ENCODE results near the gene AKAP13. TPM values are rescaled to one million over a fixed set of nuclear protein-coding genes. Genes with fewer than 3 reads are reported as not detected.

The AKAP13 gene
- polyA plus RNA-seq, 1 donor from 2014 or later = 152 TPM

DNA sequence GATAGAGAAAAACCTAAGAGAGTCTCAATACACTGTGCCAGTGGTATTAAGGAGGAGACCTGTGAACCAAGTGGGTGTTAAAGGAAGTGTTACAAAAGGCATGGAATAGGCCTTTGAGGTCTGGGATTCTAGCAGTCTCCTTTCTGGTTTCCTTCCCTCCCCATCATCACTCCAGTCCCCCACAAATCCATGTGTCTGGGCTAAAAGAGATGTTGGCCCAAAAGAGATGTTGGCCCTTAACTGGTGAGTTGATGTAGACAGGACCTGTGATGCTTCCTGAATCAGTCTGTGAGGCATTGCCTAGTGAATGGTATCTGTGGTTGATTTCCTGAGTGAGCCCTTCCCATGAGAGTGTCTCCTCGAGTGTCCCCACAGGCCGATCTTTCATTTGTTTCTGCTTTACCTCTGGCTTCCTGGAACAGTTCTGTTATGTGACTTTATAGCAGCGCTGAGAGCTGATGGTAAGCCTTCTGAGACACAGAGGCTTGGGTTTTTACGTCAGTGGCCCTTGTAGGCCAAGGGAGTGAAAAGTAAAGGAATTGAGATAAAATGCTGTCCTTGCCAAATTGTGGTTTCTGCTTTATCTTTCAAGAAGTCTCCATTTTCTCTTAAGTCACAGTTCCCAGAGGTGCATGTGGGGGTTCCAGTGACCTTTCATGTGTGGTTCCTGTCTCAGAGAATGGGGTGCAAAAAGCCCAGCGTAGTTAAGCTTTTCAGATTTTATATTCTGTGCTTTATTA, 326.5 kb downstream of the AKAP13 start:
- Mint-ChIP-seq H3K4me3 (peak overlapping the region; percentile 70 to 93 (median 88)), H3K4me1 (peaks cover 68 to 74% (median 74%) of the 10 kb centered on the region in 3 donors), H3K36me3 (peaks cover 5% of the 10 kb centered on the region), H3K27ac (peak overlapping the region; percentile 97 to 99 (median 98)), H3K27me3 (no peaks in the 10 kb centered on the region), H3K9me3 (no peaks in the 10 kb centered on the region)

GRCh38 chr15:85707519-85708338, 327.3 kb downstream of the AKAP13 start:
- Mint-ChIP-seq H3K27me3 (no peaks in the 10 kb centered on the region), H3K4me3 (peak overlapping the region; percentile 70 to 93 (median 88)), H3K9me3 (no peaks in the 10 kb centered on the region), H3K4me1 (peaks cover 60 to 70% (median 68%) of the 10 kb centered on the region in 3 donors), H3K36me3 (peaks cover 5% of the 10 kb centered on the region), H3K27ac (peak overlapping the region; percentile 97 to 99 (median 98))

DNA sequence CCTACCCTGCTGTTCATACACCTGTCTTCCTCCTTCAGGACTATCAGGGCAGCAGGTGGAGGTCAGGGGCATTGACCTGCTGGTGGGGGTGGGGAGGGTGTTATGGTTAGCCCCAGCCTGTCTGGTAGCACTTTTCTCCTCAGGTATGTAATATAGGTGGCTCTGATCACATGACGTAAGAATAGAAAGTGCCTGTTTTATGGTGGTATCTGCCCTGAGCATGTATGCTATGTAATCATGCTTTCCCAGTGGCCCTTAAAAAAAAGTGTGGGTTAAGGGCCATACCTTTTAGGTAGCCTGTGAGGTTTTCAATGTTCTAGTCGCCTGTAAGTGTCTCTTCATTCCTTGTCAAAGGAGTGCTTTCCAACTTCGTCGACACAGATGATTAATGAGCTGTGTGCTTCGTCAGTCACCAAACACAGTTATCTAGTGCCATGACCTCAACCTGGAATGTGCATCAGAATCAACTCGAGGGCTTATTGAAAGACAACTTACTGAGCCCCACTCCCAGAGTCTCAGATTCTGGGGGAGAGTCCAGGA, 328.1 kb downstream of the AKAP13 start:
- peaks cover 10% of the 10 kb centered on the region for H3K36me3 Mint-ChIP-seq
- no peaks in the 10 kb centered on the region for H3K9me3 Mint-ChIP-seq
- H3K4me1 Mint-ChIP-seq = peaks cover 56 to 67% (median 65%) of the 10 kb centered on the region in 3 donors
- H3K27ac Mint-ChIP-seq = peak overlapping the region; percentile 85 to 98 (median 97)
- peak overlapping the region in 3 of 4 donors; percentile 83 to 93 (median 85) for H3K4me3 Mint-ChIP-seq
- no peaks in the 10 kb centered on the region for H3K27me3 Mint-ChIP-seq

DNA sequence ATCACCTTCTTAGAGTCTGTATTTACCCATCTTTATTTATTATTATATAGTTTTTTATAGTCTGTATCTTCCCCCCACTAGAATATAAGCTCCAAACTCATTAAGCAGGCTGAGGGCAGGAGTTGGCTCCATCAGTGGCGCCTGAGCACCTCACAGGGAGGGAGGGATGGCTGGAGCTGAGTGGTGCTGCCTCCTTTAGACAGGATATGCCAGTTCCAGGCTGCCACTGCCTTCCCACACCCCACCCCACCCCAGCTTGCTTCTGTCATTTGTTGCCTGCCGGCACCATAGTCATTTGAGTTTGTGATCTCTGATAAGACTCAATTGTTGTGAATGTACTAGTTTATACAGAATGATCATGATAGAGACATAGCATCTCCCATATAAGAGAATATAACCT, 328.8 kb downstream of the AKAP13 start:
- Mint-ChIP-seq H3K27ac (peak overlapping the region in 2 of 3 donors; percentile 85 to 97), H3K27me3 (no peaks in the 10 kb centered on the region), H3K36me3 (peaks cover 10% of the 10 kb centered on the region), H3K4me3 (peak overlapping the region in 2 of 4 donors; percentile 78 to 85), H3K9me3 (no peaks in the 10 kb centered on the region), H3K4me1 (peaks cover 49 to 69% (median 59%) of the 10 kb centered on the region in 3 donors)

- Mint-ChIP-seq H3K27me3 (no peaks in the 10 kb centered on the region), H3K9me3 (no peaks in the 10 kb centered on the region), H3K4me1 (peaks cover 43 to 60% (median 49%) of the 10 kb centered on the region in 3 donors), H3K27ac (peak overlapping the region; percentile 23 to 54 (median 51)), H3K36me3 (peaks cover 10% of the 10 kb centered on the region), H3K4me3 (peak overlapping the region in 2 of 4 donors; percentile 1 to 7)
Measured at GRCh38 chr15:85710340-85710842, 330.0 kb downstream of the AKAP13 start.

- Mint-ChIP-seq H3K36me3 (peaks cover 10% of the 10 kb centered on the region), H3K27ac (peak overlapping the region; percentile 51 to 80 (median 54)), H3K4me1 (peaks cover 33 to 54% (median 43%) of the 10 kb centered on the region in 3 donors), H3K27me3 (no peaks in the 10 kb centered on the region), H3K9me3 (no peaks in the 10 kb centered on the region), H3K4me3 (peak overlapping the region in 1 of 4 donors; percentile 17)
Measured at GRCh38 chr15:85711580-85712192, 331.3 kb downstream of the AKAP13 start.

GRCh38 chr15:85716261-85716660, 335.9 kb downstream of the AKAP13 start:
- peaks cover 4% of the 10 kb centered on the region for H3K36me3 Mint-ChIP-seq
- H3K9me3 Mint-ChIP-seq = no peaks in the 10 kb centered on the region
- H3K4me3 Mint-ChIP-seq = peak overlapping the region in 1 of 4 donors; percentile 7
- H3K27ac Mint-ChIP-seq = peak overlapping the region; percentile 47 to 83 (median 54)
- no peaks in the 10 kb centered on the region for H3K27me3 Mint-ChIP-seq
- peaks cover 36 to 46% (median 43%) of the 10 kb centered on the region in 3 donors for H3K4me1 Mint-ChIP-seq

DNA sequence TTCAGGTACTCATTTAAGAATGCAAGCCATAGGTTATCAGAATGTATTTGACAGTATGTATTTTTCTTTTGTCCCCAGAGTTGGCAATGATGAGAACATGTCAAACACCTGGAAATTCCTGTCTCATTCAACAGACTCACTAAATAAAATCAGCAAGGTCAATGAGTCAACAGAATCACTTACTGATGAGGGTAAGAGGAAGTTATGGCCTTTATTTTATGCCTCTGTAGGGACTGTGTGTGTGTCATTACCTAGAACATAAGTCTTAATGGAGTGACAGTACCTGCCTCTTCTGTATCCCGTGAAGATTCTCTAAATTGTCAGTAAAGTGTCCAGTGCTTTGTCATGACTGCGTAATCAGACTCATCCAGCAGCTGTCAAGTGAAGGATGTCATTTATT, 336.8 kb downstream of the AKAP13 start:
- Mint-ChIP-seq H3K4me1 (peaks cover 32 to 43% (median 38%) of the 10 kb centered on the region in 3 donors), H3K36me3 (peaks cover 4% of the 10 kb centered on the region), H3K27ac (peak overlapping the region; percentile 47 to 95 (median 83)), H3K9me3 (no peaks in the 10 kb centered on the region), H3K27me3 (no peaks in the 10 kb centered on the region), H3K4me3 (peak overlapping the region in 1 of 4 donors; percentile 0)

- peak overlapping the region in 3 of 4 donors; percentile 41 to 83 (median 67) for H3K4me3 Mint-ChIP-seq
- H3K9me3 Mint-ChIP-seq = no peaks in the 10 kb centered on the region
- H3K27ac Mint-ChIP-seq = peak overlapping the region; percentile 83 to 95 (median 92)
- peaks cover 33 to 37% (median 35%) of the 10 kb centered on the region in 3 donors for H3K4me1 Mint-ChIP-seq
- H3K36me3 Mint-ChIP-seq = no peaks in the 10 kb centered on the region
- no peaks in the 10 kb centered on the region for H3K27me3 Mint-ChIP-seq
Measured at GRCh38 chr15:85718271-85718971, 338.0 kb downstream of the AKAP13 start.

DNA sequence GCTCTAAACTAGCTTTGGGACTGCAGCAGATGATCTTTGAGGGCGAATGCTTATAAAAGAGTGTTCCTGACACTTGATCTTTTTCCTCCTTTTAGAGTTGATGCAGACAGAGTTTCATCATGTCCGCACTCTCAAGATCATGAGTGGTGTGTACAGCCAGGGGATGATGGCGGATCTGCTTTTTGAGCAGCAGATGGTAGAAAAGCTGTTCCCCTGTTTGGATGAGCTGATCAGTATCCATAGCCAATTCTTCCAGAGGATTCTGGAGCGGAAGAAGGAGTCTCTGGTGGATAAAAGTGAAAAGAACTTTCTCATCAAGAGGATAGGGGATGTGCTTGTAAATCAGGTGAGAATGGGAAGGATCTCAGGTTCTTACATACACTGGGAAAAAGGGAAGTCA, 338.6 kb downstream of the AKAP13 start:
- Mint-ChIP-seq H3K27ac (peak overlapping the region; percentile 83 to 95 (median 92)), H3K9me3 (no peaks in the 10 kb centered on the region), H3K4me1 (peaks cover 32 to 35% (median 33%) of the 10 kb centered on the region in 3 donors), H3K36me3 (no peaks in the 10 kb centered on the region), H3K4me3 (peak overlapping the region in 1 of 4 donors; percentile 67), H3K27me3 (no peaks in the 10 kb centered on the region)

DNA sequence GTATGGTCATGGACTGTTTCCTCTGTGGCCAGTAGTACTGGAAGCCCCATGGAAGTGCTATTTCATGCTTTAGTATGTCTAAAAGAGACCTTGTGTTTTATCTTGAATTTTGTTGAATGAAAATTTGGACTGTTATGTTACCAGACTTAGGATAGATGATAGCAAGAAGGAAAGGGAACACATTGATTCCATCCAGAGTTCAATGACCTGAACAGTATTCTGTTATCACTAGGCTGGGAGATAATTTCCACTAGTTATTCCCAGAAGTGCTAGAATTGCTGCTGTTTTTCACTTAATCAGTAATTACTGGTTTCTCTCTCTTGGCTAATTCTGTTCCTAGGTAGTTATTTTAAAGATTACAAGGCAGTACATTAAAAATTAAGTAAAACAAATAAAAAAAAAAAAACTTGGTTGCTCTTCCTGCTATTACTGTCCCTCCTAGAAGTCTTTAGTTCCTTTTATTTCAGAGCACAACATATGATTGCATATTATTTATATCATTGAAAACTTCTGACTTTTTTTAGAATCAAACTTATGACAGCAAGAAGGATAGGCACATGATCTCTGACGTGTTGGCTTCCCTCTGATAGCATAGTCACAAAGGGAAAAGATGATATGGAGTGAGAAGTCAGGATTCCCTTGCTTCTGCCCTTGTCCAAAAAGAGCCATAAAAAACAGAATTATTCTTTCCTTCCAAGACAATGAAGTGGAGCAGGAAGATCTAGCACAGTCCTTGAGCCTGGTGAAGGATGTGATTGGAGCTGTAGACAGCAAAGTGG, 342.2 kb downstream of the AKAP13 start:
- Mint-ChIP-seq H3K4me1 (peaks cover 18 to 28% (median 22%) of the 10 kb centered on the region in 3 donors), H3K36me3 (peaks cover 4% of the 10 kb centered on the region), H3K27me3 (no peaks in the 10 kb centered on the region), H3K9me3 (no peaks in the 10 kb centered on the region), H3K27ac (peak overlapping the region in 2 of 3 donors; percentile 31 to 75), H3K4me3 (peak overlapping the region in 1 of 4 donors; percentile 9)

- H3K9me3 Mint-ChIP-seq = no peaks in the 10 kb centered on the region
- H3K36me3 Mint-ChIP-seq = peaks cover 7% of the 10 kb centered on the region
- H3K27ac Mint-ChIP-seq = peak overlapping the region; percentile 5 to 83 (median 68)
- peaks cover under 1 to 12% (median 5%) of the 10 kb centered on the region in 3 donors for H3K4me1 Mint-ChIP-seq
- H3K4me3 Mint-ChIP-seq = no peak overlapping the region
- H3K27me3 Mint-ChIP-seq = no peaks in the 10 kb centered on the region
Measured at GRCh38 chr15:85723960-85724945, 343.9 kb downstream of the AKAP13 start.
